ENCODE measurements around the gene FRY. TPM values are rescaled to one million over a fixed set of nuclear protein-coding genes. Genes with fewer than 3 reads are reported as not detected.

FRY gene
- total RNA-seq, 4 donors from 2014 or later = 32.0 to 111 (median 63.8) TPM

DNA sequence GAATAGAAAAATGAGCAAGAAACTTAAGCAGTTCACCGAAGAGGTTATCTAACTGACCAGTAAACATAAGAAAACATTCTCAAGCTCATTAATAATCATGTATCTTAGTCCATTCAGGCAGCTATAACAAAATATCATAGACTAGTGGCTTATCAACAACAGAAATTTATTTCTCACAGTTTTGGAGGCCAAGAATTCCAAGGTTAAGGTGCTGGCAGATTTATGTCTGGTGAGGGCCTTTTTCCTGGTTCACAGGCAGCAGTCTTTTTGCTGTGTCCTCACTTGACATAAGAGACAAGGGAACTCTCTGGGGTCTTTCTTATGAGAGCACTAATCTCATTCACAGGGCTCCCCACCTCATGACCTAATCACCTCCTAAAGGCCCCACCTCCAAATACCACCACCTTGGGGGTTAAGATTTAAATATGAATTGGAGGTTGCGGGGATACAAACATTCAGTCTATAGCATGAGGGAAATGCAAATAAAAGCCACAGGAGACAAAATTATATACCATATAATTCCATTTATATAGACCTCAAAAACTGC, 160.0 kb downstream of the FRY start:
- DNase-seq = no peak
- Histone ChIP-seq H3K4me1 (no peaks in the 10 kb centered on the region), H3K4me3 (no peak overlapping the region), H3K9me3 (no peaks in the 10 kb centered on the region), H3K36me3 (no peaks in the 10 kb centered on the region), H3K27me3 (no peaks in the 10 kb centered on the region), H3K27ac (no peak overlapping the region)
- intact Hi-C loops (cut with DNase I; ENCODE audit: low total_unique reads) = no loop called here
- TF ChIP-seq POLR2A (IDR thresholded peaks at IDR 0.05) = no peak

- Histone ChIP-seq H3K4me1 (no peaks in the 10 kb centered on the region), H3K9me3 (no peaks in the 10 kb centered on the region), H3K27ac (no peak overlapping the region), H3K4me3 (no peak overlapping the region), H3K27me3 (no peaks in the 10 kb centered on the region), H3K36me3 (no peaks in the 10 kb centered on the region)
- DNase-seq = no peak
- intact Hi-C loops (cut with DNase I; ENCODE audit: low total_unique reads) = no loop called here
- TF ChIP-seq CTCF (IDR thresholded peaks at IDR 0.05) = no peak
- no peak for TF ChIP-seq POLR2A (IDR thresholded peaks at IDR 0.05)
Observed at GRCh38 chr13:32195713-32196112, 164.1 kb downstream of the FRY start.

- no peak for DNase-seq
- intact Hi-C loops (cut with DNase I; ENCODE audit: low total_unique reads) = no loop called here
- Histone ChIP-seq H3K4me3 (no peak overlapping the region), H3K4me1 (no peaks in the 10 kb centered on the region), H3K27ac (no peak overlapping the region), H3K9me3 (no peaks in the 10 kb centered on the region), H3K27me3 (no peaks in the 10 kb centered on the region), H3K36me3 (no peaks in the 10 kb centered on the region)
- TF ChIP-seq CTCF (IDR thresholded peaks at IDR 0.05) = no peak
- TF ChIP-seq POLR2A (IDR thresholded peaks at IDR 0.05) = no peak
Observed at GRCh38 chr13:32199168-32199567, 167.6 kb downstream of the FRY start.

- Histone ChIP-seq H3K36me3 (no peaks in the 10 kb centered on the region), H3K4me1 (peaks cover 0 to 2% of the 10 kb centered on the region in 2 donors), H3K9me3 (no peaks in the 10 kb centered on the region), H3K4me3 (no peak overlapping the region), H3K27me3 (no peaks in the 10 kb centered on the region), H3K27ac (no peak overlapping the region)
- TF ChIP-seq POLR2A (IDR thresholded peaks at IDR 0.05) (no peak), CTCF (IDR thresholded peaks at IDR 0.05) (no peak)
- no peak for DNase-seq
- intact Hi-C loops (cut with DNase I; ENCODE audit: low total_unique reads) = no loop called here
Observed at GRCh38 chr13:32200741-32201140, 169.2 kb downstream of the FRY start.

DNA sequence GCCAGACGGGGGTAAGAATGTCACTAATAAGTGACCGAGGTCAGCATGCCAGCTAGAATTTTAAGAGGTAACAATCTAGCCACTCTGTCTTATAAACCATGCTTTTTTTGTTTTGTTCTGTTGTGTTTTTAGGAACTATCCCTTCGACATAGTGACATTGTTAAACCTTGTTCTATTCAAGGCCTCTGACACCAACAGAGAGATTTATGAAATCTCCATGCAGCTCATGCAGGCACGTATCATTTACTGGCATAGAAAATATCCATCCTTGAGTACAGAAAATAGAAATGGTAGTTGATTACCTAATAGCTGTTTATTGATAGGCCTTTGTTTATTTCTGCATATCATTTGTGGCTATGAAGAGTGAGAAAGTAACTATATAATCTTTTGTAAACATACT, 170.2 kb downstream of the FRY start:
- H3K9me3 ChIP-seq = no peaks in the 10 kb centered on the region
- TF ChIP-seq POLR2A (IDR thresholded peaks at IDR 0.05) (no peak), CTCF (IDR thresholded peaks at IDR 0.05) (no peak)
- H3K4me1 ChIP-seq = peaks cover 0 to 6% of the 10 kb centered on the region in 2 donors
- intact Hi-C loops (cut with DNase I; ENCODE audit: low total_unique reads) = no loop called here
- H3K27ac ChIP-seq = no peak overlapping the region
- H3K36me3 ChIP-seq = no peaks in the 10 kb centered on the region
- no peak overlapping the region for H3K4me3 ChIP-seq
- DNase-seq = no peak
- H3K27me3 ChIP-seq = no peaks in the 10 kb centered on the region

DNA sequence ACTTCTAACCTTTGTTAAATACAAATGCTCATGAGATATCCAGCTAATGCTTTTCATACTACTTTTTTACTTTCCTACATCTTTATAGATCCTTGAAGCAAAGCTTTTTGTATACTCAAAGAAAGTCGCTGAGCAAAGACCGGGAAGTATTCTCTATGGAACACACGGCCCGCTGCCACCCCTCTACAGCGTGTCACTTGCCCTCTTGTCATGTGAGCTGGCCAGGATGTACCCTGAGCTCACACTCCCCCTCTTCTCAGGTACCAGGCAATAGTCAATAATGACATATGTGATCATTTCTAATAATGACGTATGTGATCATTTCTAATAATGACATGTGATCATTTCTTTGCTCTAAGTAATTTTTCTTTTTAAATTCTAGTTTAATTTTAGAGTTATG, 170.7 kb downstream of the FRY start:
- no peak for DNase-seq
- intact Hi-C loops (cut with DNase I; ENCODE audit: low total_unique reads) = no loop called here
- Histone ChIP-seq H3K4me3 (no peak overlapping the region), H3K27me3 (no peaks in the 10 kb centered on the region), H3K4me1 (peaks cover 0 to 6% of the 10 kb centered on the region in 2 donors), H3K27ac (no peak overlapping the region), H3K9me3 (no peaks in the 10 kb centered on the region), H3K36me3 (no peaks in the 10 kb centered on the region)
- TF ChIP-seq CTCF (IDR thresholded peaks at IDR 0.05) (no peak), POLR2A (IDR thresholded peaks at IDR 0.05) (no peak)

Data from uterus (tissue), 4 donors.